ENCODE data around the gene FGFBP2.
"Not testable (repeated sequence)": the region's sequence is repeated elsewhere in the genome, so short reads cannot be mapped to it uniquely, and the experiment has no call there.

FGFBP2 gene

DNA sequence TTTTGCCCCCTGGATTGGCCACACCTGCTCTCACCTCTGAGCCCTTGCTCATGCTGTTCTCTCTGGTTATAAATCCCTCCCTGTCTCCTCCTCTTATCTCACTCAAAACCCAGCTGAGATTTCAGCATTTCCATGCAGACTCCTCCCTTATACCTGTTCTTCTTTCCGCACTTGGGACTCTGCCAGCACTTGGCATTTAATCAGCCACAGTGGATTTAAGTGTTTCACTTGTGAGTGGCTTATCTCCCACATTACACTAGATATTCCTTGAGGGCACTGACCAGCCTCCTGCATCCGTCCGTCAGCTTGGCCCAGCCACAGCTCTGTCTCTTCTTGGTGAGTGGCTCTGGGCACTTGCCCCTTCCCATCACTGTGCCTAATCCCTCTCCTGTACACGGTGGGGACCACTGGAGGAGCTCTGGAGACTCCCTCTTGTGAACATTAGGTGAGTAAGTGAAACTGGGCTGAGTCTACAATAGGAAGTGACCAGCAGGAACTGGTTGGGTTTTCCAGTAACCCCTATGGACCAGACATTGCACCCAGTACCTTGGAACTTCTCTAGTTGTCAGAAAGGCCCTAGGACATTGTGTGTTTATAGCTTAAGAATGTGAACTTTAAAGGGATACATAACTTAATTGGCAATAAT, 44.4 kb downstream of the FGFBP2 start:
- no peak overlapping the region for H3K23ac ChIP-seq (ENCODE audit: low read depth, low read length, poor library complexity)
- peaks cover 0 to 5% (median 0%) of the 10 kb centered on the region in 3 experiments for H3K27me3 ChIP-seq (ENCODE audit: control insufficient read depth in 3 of 3, insufficient read depth in 3 of 3, low read depth in 1 of 3, low read length in 3 of 3)
- no peak overlapping the region for H2BK12ac ChIP-seq (ENCODE audit: low read length)
- no peak overlapping the region for H2BK120ac ChIP-seq (ENCODE audit: low read depth, low read length)
- H3K4me3 ChIP-seq (ENCODE audit: low read length in 2 of 2) = no peak overlapping the region
- no peak overlapping the region for H3K14ac ChIP-seq (ENCODE audit: low read length)
- no peak overlapping the region for H3K4me2 ChIP-seq (ENCODE audit: insufficient read depth, low read length, poor library complexity, severe bottlenecking)
- H3K9me3 ChIP-seq (replicated peaks in 1 of 2; ENCODE audit: control insufficient read depth in 2 of 2, insufficient read depth in 1 of 2, low read depth in 1 of 2, low read length in 2 of 2) = no peaks in the 10 kb centered on the region
- no peak overlapping the region for H2BK5ac ChIP-seq (ENCODE audit: low read length)
- no peaks in the 10 kb centered on the region for H3K4me1 ChIP-seq (ENCODE audit: control insufficient read depth in 2 of 2, insufficient read depth in 1 of 2, low read depth in 1 of 2, low read length in 2 of 2)
- no peak overlapping the region for H3K9ac ChIP-seq (ENCODE audit: low read depth, low read length, poor library complexity)
- H3K79me1 ChIP-seq (ENCODE audit: low read depth, low read length) = no peaks in the 10 kb centered on the region
- no peak overlapping the region for H4K91ac ChIP-seq (ENCODE audit: low read depth, low read length, poor library complexity)
- no peak overlapping the region for H3K27ac ChIP-seq (replicated peaks; ENCODE audit: low read length)
- H2AK5ac ChIP-seq (ENCODE audit: low read depth, low read length) = no peak overlapping the region
- no peak for DNase-seq (ENCODE audit: low spot score)
- no peak overlapping the region for H3K18ac ChIP-seq (ENCODE audit: low read length)
- H2BK15ac ChIP-seq (ENCODE audit: low read length) = no peak overlapping the region
- H4K8ac ChIP-seq (ENCODE audit: low read depth, low read length) = no peak overlapping the region
- H3K4ac ChIP-seq (ENCODE audit: low read length) = no peak overlapping the region
- no peak overlapping the region for H2AFZ ChIP-seq (ENCODE audit: low read length)
- no peaks in the 10 kb centered on the region for H3K36me3 ChIP-seq (replicated peaks in 1 of 2; ENCODE audit: control insufficient read depth in 2 of 2, insufficient read depth in 2 of 2, low read length in 2 of 2)
- no CpG with 5 or more reads among the region's 4 CpGs for WGBS, 2 donors (ENCODE audit: extremely low coverage in 2 of 2, insufficient read length in 2 of 2, insufficient replicate concordance in 1 of 2)

DNA sequence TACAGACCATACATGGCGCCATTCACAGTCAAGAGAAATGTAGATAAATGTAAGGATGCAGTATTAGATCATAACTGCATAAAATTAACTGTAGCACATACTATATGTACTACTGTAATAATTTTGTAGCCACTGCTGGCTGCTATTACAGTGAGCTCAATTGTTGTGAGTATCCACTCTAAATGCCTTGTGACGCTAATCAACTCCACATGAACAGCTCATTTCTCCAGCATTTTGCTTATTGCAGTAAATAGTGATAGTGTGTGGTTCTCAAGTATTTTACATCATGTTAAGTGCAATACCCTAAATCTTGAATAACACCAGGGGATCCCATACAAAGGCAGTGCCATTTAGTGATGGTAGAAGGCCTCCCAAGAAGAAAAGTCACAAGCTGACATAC, 45.7 kb downstream of the FGFBP2 start:
- no peak overlapping the region for H4K8ac ChIP-seq (ENCODE audit: low read depth, low read length)
- no peak overlapping the region for H3K4ac ChIP-seq (ENCODE audit: low read length)
- H2BK15ac ChIP-seq (ENCODE audit: low read length) = no peak overlapping the region
- H3K27me3 ChIP-seq (ENCODE audit: control insufficient read depth in 3 of 3, insufficient read depth in 3 of 3, low read depth in 1 of 3, low read length in 3 of 3) = peaks cover 0 to 5% (median 0%) of the 10 kb centered on the region in 3 experiments
- peaks cover 0 to 2% of the 10 kb centered on the region in 2 donors for H3K4me1 ChIP-seq (ENCODE audit: control insufficient read depth in 2 of 2, insufficient read depth in 1 of 2, low read depth in 1 of 2, low read length in 2 of 2)
- no peak overlapping the region for H4K91ac ChIP-seq (ENCODE audit: low read depth, low read length, poor library complexity)
- no peak overlapping the region for H2BK12ac ChIP-seq (ENCODE audit: low read length)
- H3K27ac ChIP-seq (replicated peaks; ENCODE audit: low read length) = no peak overlapping the region
- no peaks in the 10 kb centered on the region for H3K36me3 ChIP-seq (replicated peaks in 1 of 2; ENCODE audit: control insufficient read depth in 2 of 2, insufficient read depth in 2 of 2, low read length in 2 of 2)
- no peak overlapping the region for H2BK120ac ChIP-seq (ENCODE audit: low read depth, low read length)
- H3K23ac ChIP-seq (ENCODE audit: low read depth, low read length, poor library complexity) = no peak overlapping the region
- H3K9ac ChIP-seq (ENCODE audit: low read depth, low read length, poor library complexity) = no peak overlapping the region
- no peaks in the 10 kb centered on the region for H3K9me3 ChIP-seq (replicated peaks in 1 of 2; ENCODE audit: control insufficient read depth in 2 of 2, insufficient read depth in 1 of 2, low read depth in 1 of 2, low read length in 2 of 2)
- no peak overlapping the region for H3K4me2 ChIP-seq (ENCODE audit: insufficient read depth, low read length, poor library complexity, severe bottlenecking)
- WGBS, 2 donors (ENCODE audit: extremely low coverage in 2 of 2, insufficient read length in 2 of 2, insufficient replicate concordance in 1 of 2) = no CpG with 5 or more reads among the region's 2 CpGs
- no peak overlapping the region for H3K18ac ChIP-seq (ENCODE audit: low read length)
- H2AK5ac ChIP-seq (ENCODE audit: low read depth, low read length) = no peak overlapping the region
- no peaks in the 10 kb centered on the region for H3K79me1 ChIP-seq (ENCODE audit: low read depth, low read length)
- no peak for DNase-seq (ENCODE audit: low spot score)
- H3K14ac ChIP-seq (ENCODE audit: low read length) = no peak overlapping the region
- no peak overlapping the region for H2BK5ac ChIP-seq (ENCODE audit: low read length)
- no peak overlapping the region for H2AFZ ChIP-seq (ENCODE audit: low read length)
- H3K4me3 ChIP-seq (ENCODE audit: low read length in 2 of 2) = no peak overlapping the region

DNA sequence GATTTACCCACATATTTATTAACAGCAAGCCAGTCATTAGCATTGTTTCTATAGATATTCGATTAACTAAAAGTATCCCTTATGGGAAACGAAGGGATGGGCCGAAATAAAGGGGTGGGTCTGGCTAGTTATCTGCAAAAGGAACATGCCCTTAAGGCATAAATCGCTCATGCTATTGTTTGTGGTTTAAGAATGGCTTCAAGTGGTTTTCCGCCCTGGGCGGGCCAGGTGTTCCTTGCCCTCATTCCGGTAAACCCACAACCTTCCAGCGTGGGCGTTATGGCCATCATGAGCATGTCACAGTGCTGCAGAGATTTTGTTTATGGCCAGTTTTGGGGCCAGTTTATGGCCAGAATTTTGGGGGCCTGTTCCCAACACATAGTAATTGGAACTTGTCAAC, 46.6 kb downstream of the FGFBP2 start:
- H3K4me2 ChIP-seq (ENCODE audit: insufficient read depth, low read length, poor library complexity, severe bottlenecking); H4K8ac ChIP-seq (ENCODE audit: low read depth, low read length); H4K91ac ChIP-seq (ENCODE audit: low read depth, low read length, poor library complexity); H3K4me3 ChIP-seq (ENCODE audit: low read length in 2 of 2); H3K27me3 ChIP-seq (ENCODE audit: control insufficient read depth in 3 of 3, insufficient read depth in 3 of 3, low read depth in 1 of 3, low read length in 3 of 3); H3K18ac ChIP-seq (ENCODE audit: low read length); H2BK120ac ChIP-seq (ENCODE audit: low read depth, low read length); DNase-seq (ENCODE audit: low spot score); H2BK15ac ChIP-seq (ENCODE audit: low read length); H2AFZ ChIP-seq (ENCODE audit: low read length); H3K23ac ChIP-seq (ENCODE audit: low read depth, low read length, poor library complexity); H3K79me1 ChIP-seq (ENCODE audit: low read depth, low read length); H3K27ac ChIP-seq (replicated peaks; ENCODE audit: low read length); H3K36me3 ChIP-seq (replicated peaks in 1 of 2; ENCODE audit: control insufficient read depth in 2 of 2, insufficient read depth in 2 of 2, low read length in 2 of 2); H3K4me1 ChIP-seq (ENCODE audit: control insufficient read depth in 2 of 2, insufficient read depth in 1 of 2, low read depth in 1 of 2, low read length in 2 of 2); H2BK5ac ChIP-seq (ENCODE audit: low read length); H3K4ac ChIP-seq (ENCODE audit: low read length); H2AK5ac ChIP-seq (ENCODE audit: low read depth, low read length); H3K9ac ChIP-seq (ENCODE audit: low read depth, low read length, poor library complexity); H2BK12ac ChIP-seq (ENCODE audit: low read length); H3K9me3 ChIP-seq (replicated peaks in 1 of 2; ENCODE audit: control insufficient read depth in 2 of 2, insufficient read depth in 1 of 2, low read depth in 1 of 2, low read length in 2 of 2); H3K14ac ChIP-seq (ENCODE audit: low read length): not testable (repeated sequence)
- whole genome bisulfite sequencing, 2 donors (ENCODE audit: extremely low coverage in 2 of 2, insufficient read length in 2 of 2, insufficient replicate concordance in 1 of 2) = no CpG with 5 or more reads among the region's 9 CpGs

DNA sequence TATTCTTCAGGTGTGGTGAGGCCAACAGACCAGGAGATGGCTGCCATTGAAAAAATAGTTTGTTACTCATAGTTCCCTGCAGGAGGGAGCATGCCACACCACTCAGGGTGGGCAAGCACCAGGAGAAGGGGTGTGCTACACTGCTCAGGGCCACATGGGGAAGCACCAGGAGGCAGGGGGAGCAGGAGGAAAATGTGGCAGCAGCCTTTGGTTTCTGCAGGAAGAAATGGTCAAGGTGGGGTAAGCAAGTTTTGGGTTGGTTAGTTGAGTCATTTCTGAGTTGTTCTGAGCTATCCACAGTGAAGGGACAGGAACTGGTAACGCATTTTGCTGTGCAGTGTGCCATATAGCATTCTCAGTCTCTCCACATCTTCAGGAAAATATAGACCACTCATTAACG, 48.2 kb downstream of the FGFBP2 start:
- H3K27me3 ChIP-seq (ENCODE audit: control insufficient read depth in 3 of 3, insufficient read depth in 3 of 3, low read depth in 1 of 3, low read length in 3 of 3) = peaks cover 0 to 5% (median 0%) of the 10 kb centered on the region in 3 experiments
- H3K4me3 ChIP-seq (ENCODE audit: low read length in 2 of 2) = no peak overlapping the region
- H3K9me3 ChIP-seq (replicated peaks in 1 of 2; ENCODE audit: control insufficient read depth in 2 of 2, insufficient read depth in 1 of 2, low read depth in 1 of 2, low read length in 2 of 2) = no peaks in the 10 kb centered on the region
- no CpG with 5 or more reads among the region's 2 CpGs for WGBS, 2 donors (ENCODE audit: extremely low coverage in 2 of 2, insufficient read length in 2 of 2, insufficient replicate concordance in 1 of 2)
- H3K4me1 ChIP-seq (ENCODE audit: control insufficient read depth in 2 of 2, insufficient read depth in 1 of 2, low read depth in 1 of 2, low read length in 2 of 2) = peaks cover 0 to 2% of the 10 kb centered on the region in 2 donors
- H2BK120ac ChIP-seq (ENCODE audit: low read depth, low read length) = no peak overlapping the region
- no peaks in the 10 kb centered on the region for H3K79me1 ChIP-seq (ENCODE audit: low read depth, low read length)
- no peak overlapping the region for H3K27ac ChIP-seq (replicated peaks; ENCODE audit: low read length)
- H4K8ac ChIP-seq (ENCODE audit: low read depth, low read length) = no peak overlapping the region
- no peak for DNase-seq (ENCODE audit: low spot score)
- H3K4ac ChIP-seq (ENCODE audit: low read length) = no peak overlapping the region
- no peak overlapping the region for H2AK5ac ChIP-seq (ENCODE audit: low read depth, low read length)
- no peak overlapping the region for H3K18ac ChIP-seq (ENCODE audit: low read length)
- H3K9ac ChIP-seq (ENCODE audit: low read depth, low read length, poor library complexity) = no peak overlapping the region
- H2BK5ac ChIP-seq (ENCODE audit: low read length) = no peak overlapping the region
- no peak overlapping the region for H3K4me2 ChIP-seq (ENCODE audit: insufficient read depth, low read length, poor library complexity, severe bottlenecking)
- no peak overlapping the region for H3K23ac ChIP-seq (ENCODE audit: low read depth, low read length, poor library complexity)
- H4K91ac ChIP-seq (ENCODE audit: low read depth, low read length, poor library complexity) = no peak overlapping the region
- no peak overlapping the region for H2BK15ac ChIP-seq (ENCODE audit: low read length)
- no peaks in the 10 kb centered on the region for H3K36me3 ChIP-seq (replicated peaks in 1 of 2; ENCODE audit: control insufficient read depth in 2 of 2, insufficient read depth in 2 of 2, low read length in 2 of 2)
- H2BK12ac ChIP-seq (ENCODE audit: low read length) = no peak overlapping the region
- H3K14ac ChIP-seq (ENCODE audit: low read length) = no peak overlapping the region
- H2AFZ ChIP-seq (ENCODE audit: low read length) = no peak overlapping the region
